Memory B cell (primary cell): ENCODE data around the gene CHMP6.

Experiments used
- ATAC-seq: fragments of 150-1000 bp; cut with Tn5 transposase; 2 replicates; pipeline ENCODE4 v1.10.0; 2021; ENCODE audit warnings: low read depth, mild to moderate bottlenecking, moderate library complexity
- DNase-seq, 2 donors: peaks; one replicate each; pipeline ENCODE4 v3.0.0; 2022; ENCODE audit warnings: low spot score in 2 of 2
- H3K27ac Mint-ChIP-seq: one replicate; pipeline ENCODE4 v1.8.0; 2022; ENCODE audit warnings: mild to moderate bottlenecking, moderate library complexity, mixed read lengths
- H3K27me3 Mint-ChIP-seq: one replicate; pipeline ENCODE4 v1.8.0; 2022; ENCODE audit warnings: mixed read lengths
- H3K36me3 Mint-ChIP-seq: one replicate; pipeline ENCODE4 v1.8.0; 2022; ENCODE audit warnings: mild to moderate bottlenecking, mixed read lengths
- H3K4me1 Mint-ChIP-seq: one replicate; pipeline ENCODE4 v1.8.0; 2022; ENCODE audit warnings: mixed read lengths
- H3K4me3 Mint-ChIP-seq: one replicate; pipeline ENCODE4 v1.8.0; 2022; ENCODE audit warnings: mild to moderate bottlenecking, moderate library complexity, mixed read lengths
- H3K9me3 Mint-ChIP-seq: one replicate; pipeline ENCODE4 v1.8.0; 2022; ENCODE audit warnings: mixed read lengths

Gene CHMP6

GRCh38 chr17:80987941-80988461 lies 3.6 kb upstream of the CHMP6 start:
- Mint-ChIP-seq H3K4me3 (no peak overlapping the region), H3K27ac (peak overlapping the region; percentile 45), H3K27me3 (no peaks in the 10 kb centered on the region), H3K4me1 (peaks cover 19% of the 10 kb centered on the region), H3K36me3 (no peaks in the 10 kb centered on the region), H3K9me3 (no peaks in the 10 kb centered on the region)
- ATAC-seq (no peak), DNase-seq (no peak)

GRCh38 chr17:80989586-80989913 lies 2.1 kb upstream of the CHMP6 start:
- DNase-seq (no peak), ATAC-seq (no peak)
- H3K4me3 Mint-ChIP-seq, result peak overlapping the region; percentile 92
- H3K36me3 Mint-ChIP-seq, result peaks cover 2% of the 10 kb centered on the region
- no peaks in the 10 kb centered on the region for H3K27me3 Mint-ChIP-seq
- H3K4me1 Mint-ChIP-seq, result peaks cover 24% of the 10 kb centered on the region
- H3K27ac Mint-ChIP-seq, result no peak overlapping the region
- no peaks in the 10 kb centered on the region for H3K9me3 Mint-ChIP-seq

GRCh38 chr17:80990921-80991644 lies 558 bp upstream of the CHMP6 start:
- no peaks in the 10 kb centered on the region for H3K27me3 Mint-ChIP-seq
- peaks cover 24% of the 10 kb centered on the region for H3K4me1 Mint-ChIP-seq
- H3K27ac Mint-ChIP-seq, result peak overlapping the region; percentile 82
- peaks cover 8% of the 10 kb centered on the region for H3K36me3 Mint-ChIP-seq
- DNase-seq (no peak), ATAC-seq (peak; percentile 3)
- H3K4me3 Mint-ChIP-seq, result peak overlapping the region; percentile 92
- no peaks in the 10 kb centered on the region for H3K9me3 Mint-ChIP-seq

GRCh38 chr17:80992077-80992947 lies 671 bp downstream of the CHMP6 start:
- Mint-ChIP-seq H3K9me3 (no peaks in the 10 kb centered on the region), H3K4me3 (peak overlapping the region; percentile 69), H3K27ac (peak overlapping the region; percentile 45), H3K4me1 (peaks cover 17% of the 10 kb centered on the region), H3K36me3 (peaks cover 15% of the 10 kb centered on the region), H3K27me3 (no peaks in the 10 kb centered on the region)
- DNase-seq (no peak), ATAC-seq (peak; percentile 17)

- ATAC-seq, result no peak
- Mint-ChIP-seq H3K27ac (peak overlapping the region; percentile 45), H3K36me3 (peaks cover 15% of the 10 kb centered on the region), H3K4me1 (peaks cover 13% of the 10 kb centered on the region), H3K4me3 (peak overlapping the region; percentile 69), H3K9me3 (no peaks in the 10 kb centered on the region), H3K27me3 (no peaks in the 10 kb centered on the region)
- no peak for DNase-seq
These were observed 1.4 kb downstream of the CHMP6 start for GRCh38 chr17:80992948-80993624.

GRCh38 chr17:80995131-80995530 lies 3.5 kb downstream of the CHMP6 start:
- Mint-ChIP-seq H3K4me3 (no peak overlapping the region), H3K27ac (no peak overlapping the region), H3K27me3 (no peaks in the 10 kb centered on the region), H3K9me3 (no peaks in the 10 kb centered on the region), H3K4me1 (peaks cover 10% of the 10 kb centered on the region), H3K36me3 (peaks cover 23% of the 10 kb centered on the region)
- no peak for DNase-seq
- no peak for ATAC-seq

GRCh38 chr17:80996422-80997305 lies 5.0 kb downstream of the CHMP6 start:
- Mint-ChIP-seq H3K9me3 (no peaks in the 10 kb centered on the region), H3K4me3 (no peak overlapping the region), H3K4me1 (peaks cover 8% of the 10 kb centered on the region), H3K36me3 (peaks cover 23% of the 10 kb centered on the region), H3K27ac (no peak overlapping the region), H3K27me3 (no peaks in the 10 kb centered on the region)
- DNase-seq, result no peak
- no peak for ATAC-seq

GRCh38 chr17:80997424-80998117 lies 5.9 kb downstream of the CHMP6 start:
- DNase-seq, result no peak
- no peak overlapping the region for H3K27ac Mint-ChIP-seq
- H3K4me1 Mint-ChIP-seq, result peaks cover 8% of the 10 kb centered on the region
- H3K4me3 Mint-ChIP-seq, result no peak overlapping the region
- H3K9me3 Mint-ChIP-seq, result no peaks in the 10 kb centered on the region
- H3K36me3 Mint-ChIP-seq, result peaks cover 23% of the 10 kb centered on the region
- H3K27me3 Mint-ChIP-seq, result no peaks in the 10 kb centered on the region
- ATAC-seq, result no peak

GRCh38 chr17:80998118-80998747 lies 6.6 kb downstream of the CHMP6 start:
- DNase-seq, result no peak
- Mint-ChIP-seq H3K9me3 (no peaks in the 10 kb centered on the region), H3K27ac (no peak overlapping the region), H3K27me3 (no peaks in the 10 kb centered on the region), H3K36me3 (peaks cover 23% of the 10 kb centered on the region), H3K4me3 (no peak overlapping the region), H3K4me1 (peaks cover 3% of the 10 kb centered on the region)
- no peak for ATAC-seq

- peaks cover 23% of the 10 kb centered on the region for H3K36me3 Mint-ChIP-seq
- no peaks in the 10 kb centered on the region for H3K9me3 Mint-ChIP-seq
- peaks cover 4% of the 10 kb centered on the region for H3K27me3 Mint-ChIP-seq
- H3K27ac Mint-ChIP-seq, result no peak overlapping the region
- no peaks in the 10 kb centered on the region for H3K4me1 Mint-ChIP-seq
- no peak for DNase-seq
- no peak overlapping the region for H3K4me3 Mint-ChIP-seq
- ATAC-seq, result no peak
These were observed 7.3 kb downstream of the CHMP6 start for GRCh38 chr17:80998748-80999535.

- no peak for ATAC-seq
- no peaks in the 10 kb centered on the region for H3K9me3 Mint-ChIP-seq
- H3K27me3 Mint-ChIP-seq, result peaks cover 5% of the 10 kb centered on the region
- DNase-seq, result no peak
- peaks cover 2% of the 10 kb centered on the region for H3K4me1 Mint-ChIP-seq
- no peak overlapping the region for H3K4me3 Mint-ChIP-seq
- H3K36me3 Mint-ChIP-seq, result peaks cover 21% of the 10 kb centered on the region
- H3K27ac Mint-ChIP-seq, result no peak overlapping the region
These were observed 8.1 kb downstream of the CHMP6 start for GRCh38 chr17:80999536-81000333.
